GM12878 (cell line): ENCODE data around the gene CEP63.

Experiments
- BHLHE40 ChIP-seq, 2 experiments: fragments of 450-650 bp in 1 of 2; IDR thresholded peaks; 2 replicates each; pipeline ENCODE4 v1.6.1; 2011 to 2017; ENCODE audit warnings: low read depth in 2 of 2, borderline replicate concordance in 1 of 2, improper control_type of control experiment in 1 of 2, low read length in 1 of 2, mild to moderate bottlenecking in 1 of 2
- BRCA1 ChIP-seq: IDR thresholded peaks from 2 replicates; pipeline ENCODE4 v1.6.1; 2011; ENCODE audit warnings: low read depth, low read length, improper control_type of control experiment
- CBFB ChIP-seq: IDR thresholded peaks from 2 replicates; pipeline ENCODE4 v1.6.1; 2016; ENCODE audit warnings: antibody characterized with exemption, low read depth
- CTCF ChIP-seq, 3 experiments: IDR thresholded peaks in 2 of 3; conservative IDR thresholded peaks in 1 of 3; 2 replicates each; pipeline ENCODE4 v1.5.1; 2011; ENCODE audit warnings: low read depth in 3 of 3, low read length in 3 of 3, mild to moderate bottlenecking in 3 of 3, control low read depth in 2 of 3, moderate library complexity in 2 of 3, inconsistent platforms in 1 of 3, mixed read lengths in 1 of 3; ENCODE audit not compliant: control insufficient read depth in 2 of 3, insufficient read depth in 1 of 3; ENCODE audit errors: extremely low read depth in 1 of 3
- EZH2 ChIP-seq: IDR thresholded peaks from 2 replicates; pipeline ENCODE4 v1.6.1; 2012; ENCODE audit warnings: low read depth, mild to moderate bottlenecking, control low read depth, inconsistent platforms, low read length, borderline replicate concordance; ENCODE audit not compliant: control insufficient read depth
- FOXM1 ChIP-seq: IDR thresholded peaks from 2 replicates; pipeline ENCODE4 v1.6.1; 2012; ENCODE audit warnings: low read depth, mild to moderate bottlenecking, inconsistent platforms, low read length, moderate library complexity
- NRF1 ChIP-seq: conservative IDR thresholded peaks from 2 replicates; pipeline ENCODE4 v1.6.1; 2011; ENCODE audit warnings: mild to moderate bottlenecking, low read depth, low read length, improper control_type of control experiment
- POLR2A ChIP-seq: IDR thresholded peaks from 2 replicates; pipeline ENCODE4 v1.6.1; 2011; ENCODE audit warnings: low read depth, mild to moderate bottlenecking, low read length
- SRF ChIP-seq, 2 experiments: IDR thresholded peaks; 2 replicates each; pipeline ENCODE4 v1.6.1; 2011; ENCODE audit warnings: low read depth in 2 of 2, low read length in 2 of 2, mild to moderate bottlenecking in 1 of 2, moderate library complexity in 1 of 2
- ZSCAN29 ChIP-seq: fragments of 450-650 bp; IDR thresholded peaks from 2 replicates; pipeline ENCODE4 v1.6.1; 2017; ENCODE audit warnings: mild to moderate bottlenecking, moderate library complexity
- TF ChIP-seq, protein P1 (sequence below): IDR thresholded peaks from 2 replicates; pipeline ENCODE4 v1.6.1; 2012; ENCODE audit warnings: low read depth, low read length, improper control_type of control experiment

- no peak for TF ChIP-seq POLR2A
- TF ChIP-seq, protein P1, sequence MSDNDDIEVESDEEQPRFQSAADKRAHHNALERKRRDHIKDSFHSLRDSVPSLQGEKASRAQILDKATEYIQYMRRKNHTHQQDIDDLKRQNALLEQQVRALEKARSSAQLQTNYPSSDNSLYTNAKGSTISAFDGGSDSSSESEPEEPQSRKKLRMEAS = no peak
- TF ChIP-seq CTCF (IDR thresholded peaks at IDR 0.05 in 2 of 3, conservative IDR thresholded peaks at IDR 0.05 in 1 of 3; ENCODE audit: control insufficient read depth in 2 of 3, extremely low read depth in 1 of 3, insufficient read depth in 1 of 3, low read depth in 3 of 3, low read length in 3 of 3) = no peak
- TF ChIP-seq EZH2 = no peak
- no peak for TF ChIP-seq BHLHE40 (IDR thresholded peaks at IDR 0.05; ENCODE audit: borderline replicate concordance in 1 of 2, low read depth in 2 of 2, low read length in 1 of 2)
- no peak for TF ChIP-seq ZSCAN29
- TF ChIP-seq NRF1 = no peak
- TF ChIP-seq BRCA1 = no peak
- TF ChIP-seq FOXM1 = no peak
- TF ChIP-seq CBFB = no peak
- TF ChIP-seq SRF (IDR thresholded peaks at IDR 0.05; ENCODE audit: low read depth in 2 of 2, low read length in 2 of 2) = no peak
Observed at GRCh38 chr3:134495980-134496379, 10.1 kb downstream of the CEP63 start.
